ENCODE data around the gene CXCL12.

The CXCL12 gene

DNA sequence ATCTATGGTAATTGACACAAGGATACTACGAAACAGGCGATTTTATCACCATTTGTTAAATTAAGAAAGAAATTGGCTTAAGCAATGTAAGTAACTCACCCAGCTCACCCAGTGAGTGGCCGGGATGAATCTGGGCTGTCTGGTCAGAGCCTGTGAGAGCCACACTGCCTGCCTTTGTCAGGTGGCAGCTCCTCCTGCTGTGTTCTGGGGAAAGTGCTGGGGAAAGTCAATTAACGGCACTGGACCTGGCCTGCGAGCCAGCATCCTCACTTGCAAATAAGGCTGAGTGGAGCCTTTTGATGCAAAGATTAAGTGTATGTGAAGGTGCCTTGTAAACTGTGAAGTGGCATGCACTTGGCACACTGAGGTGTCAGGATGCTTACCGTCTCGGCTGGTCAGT is 13.4 kb upstream of the CXCL12 start:
- H3K4me3 Mint-ChIP-seq: no peak overlapping the region
- H3K9me3 Mint-ChIP-seq: no peaks in the 10 kb centered on the region
- H3K27me3 Mint-ChIP-seq (ENCODE audit: low read depth): peaks cover 70% of the 10 kb centered on the region

DNA sequence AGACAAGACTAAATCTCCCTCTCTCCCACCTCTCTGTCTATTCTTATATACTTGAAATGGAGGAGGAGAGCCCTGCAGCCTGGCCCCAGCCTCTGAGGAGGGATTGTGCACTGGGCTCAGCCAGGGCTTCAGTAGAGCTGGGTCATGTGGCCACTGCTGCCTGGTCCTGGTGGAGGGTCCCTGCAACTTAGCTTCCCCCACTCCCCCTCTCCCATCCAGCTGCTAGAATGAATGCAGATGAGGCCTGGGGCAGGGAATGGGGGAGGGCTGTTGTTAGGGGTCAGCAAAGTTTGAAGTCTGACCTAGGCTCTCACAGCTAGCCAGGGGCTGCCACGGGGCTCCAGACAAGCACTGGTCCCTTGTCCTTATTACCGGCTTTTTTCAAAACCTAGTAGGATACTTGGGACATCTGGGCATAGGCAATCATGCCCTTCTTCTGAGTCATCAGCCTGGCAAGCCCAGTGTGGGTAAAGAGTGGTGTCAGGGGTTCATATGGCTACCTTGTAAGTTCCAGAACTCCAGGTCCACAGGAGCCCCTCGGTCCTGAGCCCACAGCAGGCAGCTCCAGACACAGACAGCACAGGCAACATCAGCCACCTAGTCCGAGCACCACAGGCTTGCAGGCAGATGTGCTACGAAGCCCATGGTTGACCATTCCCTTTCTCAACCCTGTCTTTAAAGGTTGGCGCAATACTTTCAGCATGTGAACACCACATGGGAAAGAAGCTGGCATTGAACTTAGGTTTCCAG is 12.8 kb upstream of the CXCL12 start:
- H3K36me3 Mint-ChIP-seq (ENCODE audit: low read depth): no peaks in the 10 kb centered on the region
- no peaks in the 10 kb centered on the region for H3K9me3 Mint-ChIP-seq
- no peak overlapping the region for H3K4me3 Mint-ChIP-seq
- H3K27me3 Mint-ChIP-seq (ENCODE audit: low read depth): peaks cover 69% of the 10 kb centered on the region
- TF ChIP-seq, protein P1, sequence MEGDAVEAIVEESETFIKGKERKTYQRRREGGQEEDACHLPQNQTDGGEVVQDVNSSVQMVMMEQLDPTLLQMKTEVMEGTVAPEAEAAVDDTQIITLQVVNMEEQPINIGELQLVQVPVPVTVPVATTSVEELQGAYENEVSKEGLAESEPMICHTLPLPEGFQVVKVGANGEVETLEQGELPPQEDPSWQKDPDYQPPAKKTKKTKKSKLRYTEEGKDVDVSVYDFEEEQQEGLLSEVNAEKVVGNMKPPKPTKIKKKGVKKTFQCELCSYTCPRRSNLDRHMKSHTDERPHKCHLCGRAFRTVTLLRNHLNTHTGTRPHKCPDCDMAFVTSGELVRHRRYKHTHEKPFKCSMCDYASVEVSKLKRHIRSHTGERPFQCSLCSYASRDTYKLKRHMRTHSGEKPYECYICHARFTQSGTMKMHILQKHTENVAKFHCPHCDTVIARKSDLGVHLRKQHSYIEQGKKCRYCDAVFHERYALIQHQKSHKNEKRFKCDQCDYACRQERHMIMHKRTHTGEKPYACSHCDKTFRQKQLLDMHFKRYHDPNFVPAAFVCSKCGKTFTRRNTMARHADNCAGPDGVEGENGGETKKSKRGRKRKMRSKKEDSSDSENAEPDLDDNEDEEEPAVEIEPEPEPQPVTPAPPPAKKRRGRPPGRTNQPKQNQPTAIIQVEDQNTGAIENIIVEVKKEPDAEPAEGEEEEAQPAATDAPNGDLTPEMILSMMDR (IDR thresholded peaks at IDR 0.05; ENCODE audit: unreplicated experiment in 3 of 3): no peak
- H3K27ac Mint-ChIP-seq: no peak overlapping the region
- H3K4me1 Mint-ChIP-seq: peaks cover 44% of the 10 kb centered on the region

More for the DNA sequence above, 13.4 kb upstream of the CXCL12 start:
- Mint-ChIP-seq H3K27ac (peak overlapping the region in 1 of 3 experiments; percentile 41), H3K4me1 (peaks cover 39% of the 10 kb centered on the region), H3K36me3 (ENCODE audit: low read depth) (no peaks in the 10 kb centered on the region)
- TF ChIP-seq, protein P1 (IDR thresholded peaks at IDR 0.05; ENCODE audit: unreplicated experiment in 3 of 3): no peak

DNA sequence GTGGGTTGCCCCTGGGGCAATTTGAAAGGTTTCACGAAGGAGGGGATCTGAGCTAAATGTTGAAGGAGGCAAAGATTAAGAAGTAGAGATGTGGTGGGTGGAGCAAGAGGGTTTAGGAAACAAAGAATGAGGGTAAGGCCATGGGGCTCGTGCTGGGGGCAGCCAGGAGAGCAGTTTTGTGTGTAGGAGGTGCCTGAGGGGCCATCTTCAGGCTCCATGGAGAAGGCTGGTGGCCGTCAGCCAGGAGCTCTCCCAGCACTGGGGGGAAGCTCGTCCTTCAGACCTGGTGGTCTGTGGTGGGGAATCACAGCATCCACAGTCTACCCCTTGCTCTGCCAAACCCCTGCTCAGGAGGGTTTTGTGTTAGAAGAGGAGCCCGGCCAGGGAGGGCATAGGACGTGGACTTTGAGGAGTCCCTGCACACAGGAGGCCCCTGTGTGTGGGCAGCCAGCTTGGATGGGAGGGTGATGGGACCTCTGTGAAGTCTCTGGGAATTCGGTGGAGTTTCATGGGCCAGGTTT is 11.8 kb upstream of the CXCL12 start:
- Mint-ChIP-seq H3K4me1 (peaks cover 50% of the 10 kb centered on the region), H3K36me3 (ENCODE audit: low read depth) (no peaks in the 10 kb centered on the region)

DNA sequence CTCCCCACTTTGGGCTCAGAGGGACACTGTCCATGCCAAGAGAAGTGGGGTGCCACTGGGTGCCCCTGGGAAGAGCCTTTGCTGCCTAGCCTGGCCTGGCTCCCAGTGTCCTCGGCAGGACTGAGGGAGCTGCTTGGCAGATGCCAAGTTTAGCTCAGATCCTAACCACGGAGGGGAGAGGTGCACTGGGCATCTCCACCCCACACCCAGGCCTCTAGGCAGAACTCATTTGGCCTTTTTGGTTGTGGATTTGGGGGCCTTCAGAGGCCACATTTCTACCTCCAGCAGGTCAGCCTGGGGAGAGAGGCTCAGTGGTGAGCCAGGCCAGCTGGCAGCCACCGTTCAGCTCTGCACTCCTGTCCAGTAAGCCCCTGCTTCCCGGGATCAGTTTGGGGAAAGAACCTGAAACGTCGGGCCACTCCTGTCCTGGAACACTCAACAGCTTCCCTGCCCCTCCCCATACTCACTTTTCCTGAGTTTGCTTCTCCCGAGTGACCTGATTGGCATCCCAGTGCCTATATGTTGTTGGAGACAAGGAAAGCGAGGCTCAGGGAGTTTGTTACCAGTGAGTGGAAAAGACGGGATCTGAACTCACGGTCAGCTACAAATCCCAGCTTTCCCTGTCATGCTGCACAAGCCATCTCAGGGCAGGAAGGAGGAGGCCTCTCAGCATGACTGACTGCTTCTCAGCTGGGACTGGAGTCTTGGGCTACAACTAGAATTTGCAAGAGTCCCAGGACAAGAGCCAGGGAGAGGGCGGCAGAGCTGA is 11.2 kb upstream of the CXCL12 start:
- H3K27me3 Mint-ChIP-seq (ENCODE audit: low read depth): peaks cover 68% of the 10 kb centered on the region
- H3K27ac Mint-ChIP-seq: peak overlapping the region; percentile 11 to 51 (median 48)
- TF ChIP-seq, protein P1 (IDR thresholded peaks at IDR 0.05; ENCODE audit: unreplicated experiment in 3 of 3): no peak
- peaks cover 50% of the 10 kb centered on the region for H3K4me1 Mint-ChIP-seq
- no peaks in the 10 kb centered on the region for H3K36me3 Mint-ChIP-seq (ENCODE audit: low read depth)
- no peak overlapping the region for H3K4me3 Mint-ChIP-seq
- no peaks in the 10 kb centered on the region for H3K9me3 Mint-ChIP-seq

More for the DNA sequence above, 11.8 kb upstream of the CXCL12 start:
- Mint-ChIP-seq H3K27ac (peak overlapping the region; percentile 11 to 51 (median 48)), H3K4me3 (no peak overlapping the region), H3K9me3 (no peaks in the 10 kb centered on the region), H3K27me3 (ENCODE audit: low read depth) (peaks cover 67% of the 10 kb centered on the region)
- TF ChIP-seq, protein P1 (IDR thresholded peaks at IDR 0.05; ENCODE audit: unreplicated experiment in 3 of 3): no peak

DNA sequence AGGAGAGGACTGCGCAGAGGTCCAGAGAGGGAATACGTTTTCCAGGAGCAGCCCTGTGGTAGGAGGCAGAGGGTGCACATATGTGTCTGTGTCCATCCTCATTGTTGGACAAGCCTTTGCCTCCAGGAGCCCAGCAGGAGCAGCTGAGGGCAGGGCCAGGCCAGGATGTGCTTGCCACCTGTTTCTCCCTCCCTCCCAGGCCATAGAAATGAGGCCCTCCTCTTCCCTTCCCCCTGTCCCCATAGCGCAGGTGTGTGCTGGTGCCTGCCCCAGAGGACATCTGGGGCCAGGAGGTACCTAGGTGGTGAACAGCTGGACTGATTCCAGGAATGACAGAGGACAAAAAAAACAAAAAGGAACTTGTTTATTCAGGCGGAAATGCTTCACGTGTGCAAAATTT is 10.5 kb upstream of the CXCL12 start:
- Mint-ChIP-seq H3K4me3 (no peak overlapping the region), H3K27me3 (ENCODE audit: low read depth) (peaks cover 69% of the 10 kb centered on the region)

More for the DNA sequence above, 10.5 kb upstream of the CXCL12 start:
- TF ChIP-seq, protein P1 (IDR thresholded peaks at IDR 0.05; ENCODE audit: unreplicated experiment in 3 of 3): no peak
- no peaks in the 10 kb centered on the region for H3K36me3 Mint-ChIP-seq (ENCODE audit: low read depth)
- peaks cover 45% of the 10 kb centered on the region for H3K4me1 Mint-ChIP-seq
- H3K9me3 Mint-ChIP-seq: no peaks in the 10 kb centered on the region
- peak overlapping the region in 2 of 3 experiments; percentile 12 to 36 for H3K27ac Mint-ChIP-seq
